Measurements from ENCODE around the gene SLC7A14. TPM values are rescaled to one million over a fixed set of nuclear protein-coding genes. Genes with fewer than 3 reads are reported as not detected.

SLC7A14 gene
- total RNA-seq, 1 experiment from 2014 or later: not detected

DNA sequence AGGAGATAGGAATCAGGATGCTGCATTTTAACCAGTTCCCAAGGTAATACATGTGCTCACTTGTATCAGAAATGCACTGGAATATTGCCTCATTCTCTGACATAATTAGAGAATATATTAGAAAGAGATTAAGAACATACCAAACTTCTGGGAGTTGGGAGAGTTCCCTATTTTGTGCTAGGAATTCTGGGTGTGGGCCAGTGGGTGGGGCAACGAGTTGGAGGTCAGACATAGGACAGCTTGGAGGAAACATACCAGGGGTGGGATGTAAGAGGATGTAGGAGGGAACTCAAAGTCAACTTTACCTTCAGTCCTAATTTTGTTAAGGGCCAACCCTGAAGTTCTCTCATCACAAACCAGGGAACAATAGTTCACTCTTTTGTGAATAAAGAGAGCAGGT is 83.6 kb downstream of the SLC7A14 start (continued):
- no peak for TF ChIP-seq TCF7L2 (IDR thresholded peaks at IDR 0.05; ENCODE audit: borderline replicate concordance, extremely low read depth, insufficient read depth, insufficient read length)
- TF ChIP-seq, protein P1, sequence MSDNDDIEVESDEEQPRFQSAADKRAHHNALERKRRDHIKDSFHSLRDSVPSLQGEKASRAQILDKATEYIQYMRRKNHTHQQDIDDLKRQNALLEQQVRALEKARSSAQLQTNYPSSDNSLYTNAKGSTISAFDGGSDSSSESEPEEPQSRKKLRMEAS (IDR thresholded peaks at IDR 0.05): no peak
- no peak for TF ChIP-seq SIN3A (IDR thresholded peaks at IDR 0.05; ENCODE audit: low read depth)
- TF ChIP-seq ZFX (IDR thresholded peaks at IDR 0.05): no peak
- no peak for TF ChIP-seq RAD21 (IDR thresholded peaks at IDR 0.05; ENCODE audit: low read depth)
- TF ChIP-seq SRF (IDR thresholded peaks at IDR 0.05; ENCODE audit: low read depth): no peak
- TF ChIP-seq POLR2A (IDR thresholded peaks at IDR 0.05; ENCODE audit: borderline replicate concordance, extremely low read depth, insufficient read depth, insufficient read length): no peak

DNA sequence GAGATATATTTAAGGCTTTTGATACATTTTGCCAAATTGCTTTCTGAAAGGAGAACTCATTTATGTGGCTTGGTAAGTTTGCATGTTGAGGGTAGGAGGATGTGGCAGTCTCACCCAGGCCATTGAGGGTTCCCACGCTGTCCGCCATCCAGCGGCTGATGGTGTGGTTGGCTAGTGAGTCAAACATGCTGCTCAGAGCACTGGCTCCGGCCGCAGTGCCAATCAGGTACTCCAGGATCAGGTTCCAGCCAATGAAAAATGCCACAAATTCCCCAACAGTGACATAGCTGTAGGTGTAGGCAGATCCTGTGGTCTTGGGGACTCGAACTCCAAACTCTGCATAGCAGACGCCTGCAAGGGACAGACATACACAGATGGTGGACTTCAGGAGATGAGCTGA is 84.9 kb downstream of the SLC7A14 start:
- H3K9me2 ChIP-seq (ENCODE audit: insufficient read depth): no peaks in the 10 kb centered on the region
- H3K36me3 ChIP-seq (ENCODE audit: control insufficient read depth in 1 of 2, insufficient read depth in 2 of 2, low read length in 2 of 2): no peaks in the 10 kb centered on the region
- H3K4me2 ChIP-seq (ENCODE audit: low read length): no peak overlapping the region
- POLR2A ChIA-PET: no interaction called here
- intact Hi-C loops (cut with micrococcal nuclease): no loop called here
- ATAC-seq (no peak), DNase-seq (ENCODE audit: low read depth, low spot score) (no peak)
- no peaks in the 10 kb centered on the region for H3K4me1 ChIP-seq (ENCODE audit: control insufficient read depth in 1 of 2, insufficient read depth in 2 of 2, low read length in 2 of 2)
- no peaks in the 10 kb centered on the region for H3K9me3 ChIP-seq (ENCODE audit: control insufficient read depth in 1 of 2, insufficient read depth in 1 of 2, low read depth in 1 of 2, low read length in 2 of 2)
- CTCF ChIA-PET: interaction anchor here (1.7 kb wide), 1 partner anchor 87 kb away, joined by 11 read pairs; no protein-coding TSS in a partner anchor
- no peaks in the 10 kb centered on the region for H4K20me1 ChIP-seq (ENCODE audit: insufficient read depth)
- H3K27me3 ChIP-seq (ENCODE audit: insufficient read depth, low read length): no peaks in the 10 kb centered on the region
- RAD21 ChIA-PET (ENCODE audit: low non-redundant PET in 1 of 2, low total read pairs in 2 of 2, uncharacterized antibody in 2 of 2, unreplicated experiment in 2 of 2): no interaction called here
- no peak overlapping the region for H3K4me3 ChIP-seq (replicated peaks in 1 of 2; ENCODE audit: low read depth in 1 of 2, low read length in 2 of 2)
- no peak overlapping the region for H3K9ac ChIP-seq (ENCODE audit: low read length)
- H2AFZ ChIP-seq (ENCODE audit: low read depth, low read length, poor library complexity, severe bottlenecking): no peak overlapping the region
- no peak overlapping the region for H3K27ac ChIP-seq (ENCODE audit: low read depth, low read length)
- TF ChIP-seq, protein P1 (IDR thresholded peaks at IDR 0.05): no peak
- TF ChIP-seq FOSL1 (IDR thresholded peaks at IDR 0.05; ENCODE audit: low read depth) (no peak), EZH2phosphoT487 (IDR thresholded peaks at IDR 0.05; ENCODE audit: borderline replicate concordance) (no peak), POLR2AphosphoS5 (IDR thresholded peaks at IDR 0.05; ENCODE audit: low read depth, low read length) (no peak), EZH2 (IDR thresholded peaks at IDR 0.05) (no peak), ZNF274 (IDR thresholded peaks at IDR 0.05; ENCODE audit: low read depth, low read length) (no peak), JUND (IDR thresholded peaks at IDR 0.05) (no peak), POLR2A (IDR thresholded peaks at IDR 0.05; ENCODE audit: borderline replicate concordance, extremely low read depth, insufficient read depth, insufficient read length) (no peak)
- TF ChIP-seq, protein P2, sequence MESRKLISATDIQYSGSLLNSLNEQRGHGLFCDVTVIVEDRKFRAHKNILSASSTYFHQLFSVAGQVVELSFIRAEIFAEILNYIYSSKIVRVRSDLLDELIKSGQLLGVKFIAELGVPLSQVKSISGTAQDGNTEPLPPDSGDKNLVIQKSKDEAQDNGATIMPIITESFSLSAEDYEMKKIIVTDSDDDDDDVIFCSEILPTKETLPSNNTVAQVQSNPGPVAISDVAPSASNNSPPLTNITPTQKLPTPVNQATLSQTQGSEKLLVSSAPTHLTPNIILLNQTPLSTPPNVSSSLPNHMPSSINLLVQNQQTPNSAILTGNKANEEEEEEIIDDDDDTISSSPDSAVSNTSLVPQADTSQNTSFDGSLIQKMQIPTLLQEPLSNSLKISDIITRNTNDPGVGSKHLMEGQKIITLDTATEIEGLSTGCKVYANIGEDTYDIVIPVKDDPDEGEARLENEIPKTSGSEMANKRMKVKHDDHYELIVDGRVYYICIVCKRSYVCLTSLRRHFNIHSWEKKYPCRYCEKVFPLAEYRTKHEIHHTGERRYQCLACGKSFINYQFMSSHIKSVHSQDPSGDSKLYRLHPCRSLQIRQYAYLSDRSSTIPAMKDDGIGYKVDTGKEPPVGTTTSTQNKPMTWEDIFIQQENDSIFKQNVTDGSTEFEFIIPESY (IDR thresholded peaks at IDR 0.05; ENCODE audit: extremely low read depth, insufficient replicate concordance, low read length): no peak
- no TSS peak for BruUV-seq (replicated peaks)
- H3K79me2 ChIP-seq (ENCODE audit: insufficient read depth, low read length): no peaks in the 10 kb centered on the region
